Lung (tissue), 12 donors: ENCODE data around the gene CRIP2. TPM values are rescaled to one million over a fixed set of nuclear protein-coding genes. Genes with fewer than 3 reads are reported as not detected.

Experiments
- ATAC-seq: fragments of 200-7000 bp; cut with Tn5 transposase; one replicate; pipeline ENCODE4 v1.9.1; 2020; ENCODE audit warnings: moderate number of reproducible peaks; ENCODE audit not compliant: insufficient read depth, low FRiP score
- DNase-seq, 3 donors: peaks; one replicate each; pipeline ENCODE4 v3.0.0-alpha.2; 2013 to 2017
- H3K27ac ChIP-seq, 2 donors: one replicate each; pipeline ENCODE4 v1.5.1; 2013; ENCODE audit warnings: mild to moderate bottlenecking in 2 of 2, moderate library complexity in 2 of 2, control low read depth in 1 of 2, inconsistent platforms in 1 of 2, low read depth in 1 of 2, low read length in 1 of 2
- H3K27me3 ChIP-seq, 3 donors: one replicate each; pipeline ENCODE4 v1.5.1; 2013; ENCODE audit warnings: low read length in 2 of 3; ENCODE audit not compliant: control insufficient read depth in 3 of 3, insufficient read depth in 3 of 3
- H3K36me3 ChIP-seq, 4 donors: one replicate each; pipeline ENCODE4 v1.5.1; 2013; ENCODE audit warnings: low read length in 4 of 4, mild to moderate bottlenecking in 1 of 4, moderate library complexity in 1 of 4; ENCODE audit not compliant: control insufficient read depth in 4 of 4, insufficient read depth in 4 of 4
- H3K4me1 ChIP-seq, 5 donors: one replicate each; pipeline ENCODE4 v1.5.1; 2013; ENCODE audit warnings: low read length in 5 of 5, mild to moderate bottlenecking in 2 of 5, moderate library complexity in 1 of 5; ENCODE audit not compliant: control insufficient read depth in 5 of 5, insufficient read depth in 5 of 5
- H3K4me3 ChIP-seq: one replicate; pipeline ENCODE4 v1.5.1; 2013; ENCODE audit warnings: mild to moderate bottlenecking, control low read depth, moderate library complexity
- H3K9ac ChIP-seq, 2 donors: one replicate each; pipeline ENCODE4 v1.5.1; 2013; ENCODE audit warnings: low read length in 2 of 2, control low read depth in 1 of 2; ENCODE audit not compliant: insufficient read depth in 1 of 2
- H3K9me3 ChIP-seq, 4 donors: one replicate each; pipeline ENCODE4 v1.5.1; 2013; ENCODE audit warnings: low read length in 3 of 4, mild to moderate bottlenecking in 1 of 4, moderate library complexity in 1 of 4; ENCODE audit not compliant: control insufficient read depth in 4 of 4, insufficient read depth in 3 of 4
- WGBS, 2 donors: extraction: QIAGEN DNeasy Blood & Tissue Kit; methylation state at CpG; one replicate each; pipeline ENCODE4 v1.1.7; 2013; 5-methylcytosine and 5-hydroxymethylcytosine counted together
- polyA plus RNA-seq, 2 donors: library from polyadenylated mRNA; stranded (reverse); fragments of 200-250 nt; gene quantifications; one replicate each; pipeline ENCODE4 v1.2.1, GENCODE V29; 2013
- total RNA-seq, 2 donors: library from RNA; depleted of rRNA in 1 of 2; stranded (reverse); fragments of >200 nt in 1 of 2; gene quantifications; one replicate each; pipeline ENCODE4 v1.2.1, GENCODE V29; 2014 to 2021
- TF ChIP-seq, protein P1 (sequence below): IDR thresholded peaks from 2 replicates; pipeline ENCODE4 v1.5.1; 2012; ENCODE audit warnings: mild to moderate bottlenecking; ENCODE audit errors: control extremely low read depth, extremely low read depth
- donor health status: control.
- donor health status: control.
- donor health status: Bipolar disorder and iron deficiency.
- donor health status: healthy.
- donor health status: DM: yes; HTN: yes; CAD: no.

The CRIP2 gene
- total and polyA plus RNA-seq, 4 donors = 135 to 267 (median 205) TPM

DNA sequence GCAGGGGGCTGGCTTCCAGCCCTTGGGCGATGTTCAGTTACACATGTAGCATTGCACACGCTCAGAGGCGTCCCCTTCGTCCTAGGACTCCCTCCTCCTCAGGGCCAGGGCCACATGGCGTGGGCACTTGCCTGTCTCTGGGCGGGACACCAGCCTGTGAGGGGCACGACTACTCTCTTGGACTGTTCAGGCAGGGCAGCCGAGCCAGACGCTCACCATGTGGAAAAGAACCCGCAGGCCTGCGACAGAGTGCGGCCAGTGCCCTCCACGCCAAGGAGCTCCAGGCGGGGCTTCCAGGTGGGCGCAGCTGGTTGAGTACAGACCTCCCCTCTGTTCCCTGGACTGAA is 34.1 kb upstream of the CRIP2 start:
- H3K9me3 ChIP-seq = no peaks in the 10 kb centered on the region
- H3K36me3 ChIP-seq = peaks cover 0 to 31% (median 5%) of the 10 kb centered on the region in 4 donors
- H3K4me1 ChIP-seq = no peaks in the 10 kb centered on the region
- H3K27me3 ChIP-seq = no peaks in the 10 kb centered on the region
- ATAC-seq (no peak), DNase-seq (no peak)
- no peak overlapping the region for H3K27ac ChIP-seq
- 96% methylated on average over 15 of the region's 15 CpGs for WGBS, 2 donors
- H3K4me3 ChIP-seq = no peak overlapping the region
- no peak overlapping the region for H3K9ac ChIP-seq
- TF ChIP-seq, protein P1, sequence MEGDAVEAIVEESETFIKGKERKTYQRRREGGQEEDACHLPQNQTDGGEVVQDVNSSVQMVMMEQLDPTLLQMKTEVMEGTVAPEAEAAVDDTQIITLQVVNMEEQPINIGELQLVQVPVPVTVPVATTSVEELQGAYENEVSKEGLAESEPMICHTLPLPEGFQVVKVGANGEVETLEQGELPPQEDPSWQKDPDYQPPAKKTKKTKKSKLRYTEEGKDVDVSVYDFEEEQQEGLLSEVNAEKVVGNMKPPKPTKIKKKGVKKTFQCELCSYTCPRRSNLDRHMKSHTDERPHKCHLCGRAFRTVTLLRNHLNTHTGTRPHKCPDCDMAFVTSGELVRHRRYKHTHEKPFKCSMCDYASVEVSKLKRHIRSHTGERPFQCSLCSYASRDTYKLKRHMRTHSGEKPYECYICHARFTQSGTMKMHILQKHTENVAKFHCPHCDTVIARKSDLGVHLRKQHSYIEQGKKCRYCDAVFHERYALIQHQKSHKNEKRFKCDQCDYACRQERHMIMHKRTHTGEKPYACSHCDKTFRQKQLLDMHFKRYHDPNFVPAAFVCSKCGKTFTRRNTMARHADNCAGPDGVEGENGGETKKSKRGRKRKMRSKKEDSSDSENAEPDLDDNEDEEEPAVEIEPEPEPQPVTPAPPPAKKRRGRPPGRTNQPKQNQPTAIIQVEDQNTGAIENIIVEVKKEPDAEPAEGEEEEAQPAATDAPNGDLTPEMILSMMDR = no peak

DNA sequence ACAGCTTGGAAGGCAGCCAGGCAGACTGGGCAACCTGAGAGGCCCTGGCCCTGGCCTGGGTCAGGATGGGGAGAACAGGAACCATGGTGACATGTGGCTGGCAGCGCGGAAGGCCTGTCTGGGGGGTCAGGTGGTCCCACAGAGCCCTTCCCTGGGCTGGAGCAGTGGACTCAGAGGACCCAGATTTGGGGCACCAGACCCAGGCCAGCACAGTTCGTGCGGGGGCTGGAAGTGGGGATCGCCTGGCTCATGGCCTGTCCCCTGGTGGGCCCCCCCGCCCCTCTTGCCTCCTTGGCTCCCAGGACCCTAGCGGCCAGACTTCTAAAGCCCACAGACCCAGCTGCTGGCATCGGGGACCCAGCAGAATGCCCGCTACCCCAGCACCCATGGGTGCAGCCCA is 33.6 kb upstream of the CRIP2 start:
- Histone ChIP-seq H3K27ac (no peak overlapping the region), H3K4me1 (no peaks in the 10 kb centered on the region), H3K9ac (no peak overlapping the region), H3K36me3 (peaks cover 0 to 31% (median 5%) of the 10 kb centered on the region in 4 donors), H3K9me3 (no peaks in the 10 kb centered on the region), H3K4me3 (no peak overlapping the region), H3K27me3 (no peaks in the 10 kb centered on the region)
- TF ChIP-seq, protein P1 = no peak
- WGBS, 2 donors = 88 to 98% methylated on average over 9 of the region's 9 CpGs
- DNase-seq = no peak
- no peak for ATAC-seq

DNA sequence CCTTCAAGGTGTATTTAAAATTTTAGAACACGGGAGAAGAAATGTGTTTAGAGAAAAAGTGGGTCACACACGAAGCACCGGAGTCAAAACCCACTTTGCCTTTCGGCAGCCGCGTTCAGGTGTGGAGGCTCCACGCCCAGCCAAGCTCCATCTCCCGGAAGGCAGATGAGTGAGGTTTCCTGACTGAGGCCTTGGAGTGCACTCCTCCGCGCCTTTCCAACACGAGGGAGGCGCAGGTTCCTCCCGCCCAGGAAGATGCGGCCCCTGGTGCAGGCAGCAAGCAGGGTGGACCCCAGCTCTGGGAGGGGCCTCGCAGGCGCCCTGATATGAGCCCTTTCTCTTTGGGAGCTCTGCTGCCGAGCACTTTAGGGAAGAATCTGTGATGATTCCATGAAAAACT is 32.5 kb upstream of the CRIP2 start:
- Histone ChIP-seq H3K4me1 (no peaks in the 10 kb centered on the region), H3K27ac (no peak overlapping the region), H3K27me3 (no peaks in the 10 kb centered on the region), H3K9me3 (no peaks in the 10 kb centered on the region), H3K36me3 (peaks cover 0 to 30% (median 5%) of the 10 kb centered on the region in 4 donors), H3K4me3 (no peak overlapping the region), H3K9ac (no peak overlapping the region)
- ATAC-seq (no peak), DNase-seq (no peak)
- TF ChIP-seq, protein P1 = no peak
- 80 to 84% methylated on average over 17 of the region's 17 CpGs for WGBS, 2 donors

DNA sequence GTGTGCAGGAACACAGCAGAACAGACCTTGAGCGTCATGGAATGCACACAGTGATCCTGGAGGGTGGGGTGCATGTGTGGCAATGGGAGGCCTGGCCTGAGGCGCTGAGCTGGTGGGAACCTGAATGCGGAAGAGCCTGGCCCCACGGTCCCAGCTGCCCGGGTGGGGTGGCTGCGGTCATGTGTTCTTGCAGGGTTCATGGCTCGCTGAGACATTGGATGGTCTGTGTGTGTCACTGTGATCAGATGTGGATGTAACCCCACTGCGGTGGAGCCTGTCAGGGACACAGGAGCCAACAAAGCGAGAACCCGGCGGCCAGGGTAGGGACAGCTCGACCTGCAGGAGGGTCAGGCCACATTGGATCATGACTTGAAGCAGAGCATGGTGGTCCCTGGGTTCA is 31.8 kb upstream of the CRIP2 start:
- ATAC-seq (no peak), DNase-seq (no peak)
- peaks cover 0 to 30% (median 5%) of the 10 kb centered on the region in 4 donors for H3K36me3 ChIP-seq
- H3K27me3 ChIP-seq = no peaks in the 10 kb centered on the region
- H3K4me1 ChIP-seq = no peaks in the 10 kb centered on the region
- no peak overlapping the region for H3K4me3 ChIP-seq
- no peak overlapping the region for H3K9ac ChIP-seq
- TF ChIP-seq, protein P1 = no peak
- no peaks in the 10 kb centered on the region for H3K9me3 ChIP-seq
- WGBS, 2 donors = 86 to 89% methylated on average over 12 of the region's 12 CpGs
- H3K27ac ChIP-seq = no peak overlapping the region
